ENCODE data around the gene BARD1. TPM values are rescaled to one million over a fixed set of nuclear protein-coding genes. Genes with fewer than 3 reads are reported as not detected.
"Not testable (repeated sequence)": the region's sequence is repeated elsewhere in the genome, so short reads cannot be mapped to it uniquely, and the experiment has no call there.

BARD1 gene
- total RNA-seq, 1 donor from 2014 or later: 20.4 TPM

DNA sequence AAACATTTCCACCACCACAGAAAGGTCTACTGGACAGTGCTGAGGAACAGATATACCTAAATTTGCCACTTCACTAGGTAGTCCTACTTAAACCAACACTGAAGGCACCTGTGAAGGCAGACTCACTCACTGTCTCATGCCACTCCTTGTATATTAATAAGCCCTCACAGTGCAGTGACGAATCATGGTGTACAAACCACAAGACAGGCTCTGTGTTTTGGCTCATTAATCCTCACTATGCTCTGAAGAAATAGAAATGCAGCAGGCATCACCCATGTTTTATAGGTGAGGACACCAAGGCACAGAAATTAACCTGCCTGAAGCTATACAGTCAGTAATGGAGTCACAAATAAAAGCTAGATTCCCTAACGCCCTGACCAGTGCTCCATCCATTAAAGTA is 44.3 kb downstream of the BARD1 start:
- no peak for DNase-seq

DNA sequence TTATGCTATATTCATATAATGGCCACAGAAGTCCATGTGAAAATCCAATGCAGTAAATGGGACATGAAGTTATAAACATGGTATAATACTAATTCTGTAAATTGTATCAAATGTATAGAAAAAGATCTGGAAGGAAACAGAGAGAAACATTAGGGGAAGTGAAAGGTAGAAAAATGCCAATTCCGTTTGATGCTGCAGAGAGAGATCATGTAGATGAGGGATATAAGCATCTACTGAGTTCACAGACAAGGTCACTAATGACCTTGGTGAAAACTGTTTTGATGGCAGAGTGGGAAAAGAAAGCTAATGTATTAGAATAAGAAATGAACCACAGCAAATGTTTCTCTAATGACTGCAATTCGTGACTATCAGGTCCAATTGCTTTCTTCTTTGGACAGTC is 56.0 kb downstream of the BARD1 start:
- no peak for DNase-seq

- DNase-seq: no peak
Measured at GRCh38 chr2:214750529-214750928, 59.0 kb downstream of the BARD1 start.

GRCh38 chr2:214747992-214748391 is 61.5 kb downstream of the BARD1 start:
- no peak for DNase-seq

- no peak for DNase-seq
Measured at GRCh38 chr2:214742119-214742518, 67.4 kb downstream of the BARD1 start.

DNA sequence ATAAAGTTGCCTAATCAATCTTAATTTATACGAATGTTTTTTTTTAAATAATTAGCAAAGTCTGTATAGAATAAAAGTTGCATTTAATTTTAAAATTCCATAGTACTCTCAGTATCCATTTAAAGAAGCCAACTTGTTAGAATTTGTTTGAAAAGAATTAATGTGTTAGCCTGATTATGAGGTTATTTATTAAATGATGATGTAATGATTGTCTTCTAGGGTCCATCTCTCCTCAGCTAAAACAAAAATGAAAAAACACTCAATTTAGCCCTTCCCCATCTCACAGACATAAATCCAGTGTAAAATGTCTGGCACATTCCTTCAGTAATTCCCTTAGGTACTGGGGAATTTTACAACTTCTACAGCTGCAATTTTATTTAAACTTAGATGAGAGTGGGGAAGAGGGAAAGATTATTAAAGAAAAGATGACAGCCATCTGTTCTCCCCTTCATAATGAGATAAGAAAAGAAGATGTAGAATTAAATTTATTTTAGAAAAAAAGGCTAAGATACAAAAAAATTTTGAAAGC is 68.6 kb downstream of the BARD1 start:
- DNase-seq: no peak

DNA sequence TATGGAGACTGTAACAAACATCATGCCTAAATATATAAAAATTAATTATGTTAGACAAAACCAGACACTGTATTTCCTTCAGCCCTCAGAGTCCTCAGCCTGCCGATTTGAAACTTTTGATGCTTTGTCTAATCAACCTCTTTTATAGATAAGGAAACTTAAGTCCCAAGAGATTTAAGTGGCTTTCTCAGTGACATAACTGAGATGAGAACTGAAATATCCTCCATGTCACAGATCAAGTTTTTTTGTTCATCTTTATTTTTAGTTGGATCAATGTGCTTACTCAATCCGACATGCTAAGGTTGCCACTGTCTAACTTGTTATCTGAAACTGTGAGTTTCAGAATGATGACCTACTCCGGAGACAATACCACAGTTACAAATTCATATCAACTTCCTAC is 72.3 kb downstream of the BARD1 start:
- DNase-seq: no peak

DNA sequence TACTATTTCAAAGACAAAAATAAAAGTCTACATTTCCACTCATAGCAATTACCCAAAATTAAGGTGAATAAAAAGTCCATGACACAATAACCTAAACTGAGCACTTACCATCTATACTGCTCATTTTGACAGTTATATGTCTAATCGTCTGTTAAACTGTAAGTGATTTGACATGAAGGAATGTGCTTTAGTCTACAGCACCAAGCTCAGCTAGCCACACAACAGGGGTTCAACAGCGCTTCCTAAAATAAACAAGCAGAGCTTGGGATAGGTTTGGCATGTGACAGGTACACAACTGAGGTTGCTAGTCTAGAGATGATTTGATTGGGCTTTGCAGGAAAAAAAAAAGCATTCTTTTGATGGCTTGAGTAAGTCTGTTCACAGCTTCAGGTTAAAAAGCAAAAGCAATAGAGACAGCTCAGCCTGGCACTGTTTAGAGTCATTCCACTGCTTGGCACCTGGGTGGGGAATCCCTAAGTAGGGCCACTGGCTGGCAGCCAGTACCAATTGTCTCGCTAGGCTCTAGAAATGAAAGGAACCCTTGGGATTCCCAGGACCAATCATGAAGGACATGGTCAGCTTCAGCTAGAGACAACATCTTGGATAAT is 78.6 kb downstream of the BARD1 start:
- no peak for DNase-seq

DNA sequence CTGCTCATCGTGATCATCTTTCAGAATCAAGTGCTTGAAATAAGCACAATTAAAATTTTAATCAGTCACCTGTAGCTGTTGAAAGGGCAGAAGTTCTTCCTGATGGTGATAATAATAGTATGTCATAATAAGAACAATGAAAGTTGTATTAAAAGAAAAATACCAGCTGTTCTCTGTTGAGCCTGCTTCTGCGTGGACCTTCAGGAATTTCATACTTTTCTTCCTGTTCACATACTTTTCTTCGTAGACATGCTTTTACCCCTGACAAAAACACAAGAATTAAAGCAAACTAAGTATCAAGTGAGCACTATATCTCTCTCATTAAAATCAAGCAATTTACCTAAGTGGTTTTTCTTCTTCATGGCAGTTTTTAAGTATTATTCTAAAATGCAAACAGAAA is 79.2 kb downstream of the BARD1 start:
- peak; percentile 7 for DNase-seq

- no peak for DNase-seq
Measured at GRCh38 chr2:214724741-214725140, 84.7 kb downstream of the BARD1 start.

- DNase-seq: not testable (repeated sequence)
Measured at GRCh38 chr2:214717837-214718236, 91.6 kb downstream of the BARD1 start.

GRCh38 chr2:214716811-214717560 is 92.5 kb downstream of the BARD1 start:
- DNase-seq: no peak

DNA sequence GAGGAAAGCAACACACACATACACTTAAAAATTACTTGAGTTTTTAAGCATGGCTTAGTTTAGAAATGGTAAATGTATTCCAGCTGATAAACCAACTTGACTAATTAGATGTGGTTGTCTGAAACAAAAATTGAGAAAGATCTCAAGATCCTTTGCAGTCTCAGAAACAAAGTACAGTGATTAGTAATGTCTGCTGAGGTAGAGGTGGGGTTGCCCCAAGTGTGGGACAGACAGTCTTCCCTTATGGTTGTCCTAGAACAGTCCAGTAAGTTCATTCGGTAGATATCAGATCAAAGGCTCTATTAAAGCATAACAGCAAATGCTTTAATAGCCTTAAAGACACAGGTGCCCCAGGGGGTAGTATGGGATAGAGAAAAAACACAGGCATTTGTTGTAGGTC is 94.5 kb downstream of the BARD1 start:
- no peak for DNase-seq

DNA sequence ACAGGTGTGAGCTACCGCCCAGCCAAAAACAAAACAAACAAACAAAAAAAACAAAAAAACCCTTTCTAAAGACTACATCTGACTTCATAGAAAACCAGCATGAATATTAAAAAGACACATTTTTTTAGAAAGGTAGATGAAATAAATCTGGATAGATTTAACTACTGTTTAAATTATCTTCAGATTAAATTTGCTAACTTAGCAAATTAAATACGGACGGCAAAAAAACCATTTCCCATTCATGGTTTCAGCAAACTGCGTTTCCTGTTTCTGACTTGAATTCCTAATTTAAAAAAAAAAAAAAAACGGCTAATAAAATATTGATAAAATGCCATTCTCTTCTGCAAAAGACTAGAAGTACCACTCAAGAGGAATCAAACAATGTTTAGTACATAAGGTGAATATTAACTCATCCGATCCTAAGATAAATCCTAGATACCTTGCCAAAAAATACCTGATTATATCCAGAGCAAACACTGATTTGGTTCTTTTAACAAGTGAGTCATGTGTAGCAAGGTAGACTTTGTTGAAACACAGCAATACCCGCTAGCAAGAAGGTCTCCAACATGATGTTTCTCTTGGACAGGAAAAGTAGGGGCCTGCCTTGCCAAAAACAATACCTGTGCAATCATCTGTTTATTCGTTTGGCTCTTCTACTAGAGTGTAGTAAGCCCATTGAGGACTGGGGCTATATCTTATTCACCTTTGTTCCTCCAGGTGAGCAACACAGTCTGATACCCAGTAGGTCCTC is 96.2 kb downstream of the BARD1 start:
- no peak for DNase-seq

DNA sequence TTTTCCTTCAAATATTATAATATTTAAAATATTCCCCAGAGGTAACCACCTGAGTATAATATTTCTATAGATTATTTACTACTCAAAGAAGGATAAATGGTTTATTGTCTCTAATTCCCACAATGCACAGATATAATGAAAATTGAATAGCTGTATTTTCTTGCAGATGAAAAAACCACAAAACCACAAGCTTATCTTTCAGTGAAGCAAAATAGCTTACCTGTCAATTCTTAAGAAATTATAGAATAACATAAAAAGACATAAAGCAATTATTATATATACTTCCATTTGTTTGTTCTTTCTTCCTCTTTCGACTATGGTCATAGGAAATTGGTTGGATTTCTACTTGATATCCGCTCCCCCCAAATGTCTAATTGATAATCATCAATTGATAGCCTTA is 98.8 kb downstream of the BARD1 start:
- no peak for DNase-seq

- DNase-seq: no peak
Measured at GRCh38 chr2:214706986-214707385, 102.5 kb downstream of the BARD1 start.

DNA sequence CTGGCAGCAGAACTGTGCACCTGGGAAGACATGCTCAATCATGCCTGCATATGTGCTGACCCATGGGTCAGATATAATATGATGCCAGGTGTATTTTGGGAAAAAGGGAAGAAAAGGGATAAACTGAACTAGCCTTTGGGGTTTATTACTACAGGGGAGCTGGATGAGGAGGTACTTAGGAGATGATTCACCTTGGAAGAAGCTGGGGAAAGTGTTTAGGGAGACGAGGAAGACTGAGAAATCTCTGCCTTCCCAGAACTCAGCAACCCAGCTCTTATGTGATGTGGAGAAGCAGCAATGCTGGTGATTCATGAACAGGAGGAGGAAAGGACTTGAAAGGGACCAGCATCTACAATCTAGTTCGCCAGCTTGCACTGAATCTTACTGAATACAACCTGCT is 110.2 kb downstream of the BARD1 start:
- no peak for DNase-seq

DNA sequence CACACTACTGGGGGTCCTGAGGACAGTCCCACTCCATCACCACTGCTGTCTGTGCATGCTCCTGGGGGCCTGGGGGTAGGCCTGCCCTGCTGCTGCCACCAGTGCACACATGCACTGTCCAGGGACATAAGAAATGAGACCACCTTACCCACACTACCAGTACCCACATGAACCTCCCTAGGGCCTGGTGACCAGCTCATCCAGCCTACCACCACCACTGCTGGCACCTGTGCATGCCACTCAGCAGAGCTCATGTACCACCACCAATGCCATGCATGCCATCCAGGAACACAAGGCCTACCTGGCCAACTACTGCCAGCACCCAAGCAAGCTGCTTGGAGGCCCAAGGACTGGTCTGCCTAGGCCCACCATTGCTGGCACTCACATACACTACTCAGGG is 112.8 kb downstream of the BARD1 start:
- DNase-seq: no peak

DNA sequence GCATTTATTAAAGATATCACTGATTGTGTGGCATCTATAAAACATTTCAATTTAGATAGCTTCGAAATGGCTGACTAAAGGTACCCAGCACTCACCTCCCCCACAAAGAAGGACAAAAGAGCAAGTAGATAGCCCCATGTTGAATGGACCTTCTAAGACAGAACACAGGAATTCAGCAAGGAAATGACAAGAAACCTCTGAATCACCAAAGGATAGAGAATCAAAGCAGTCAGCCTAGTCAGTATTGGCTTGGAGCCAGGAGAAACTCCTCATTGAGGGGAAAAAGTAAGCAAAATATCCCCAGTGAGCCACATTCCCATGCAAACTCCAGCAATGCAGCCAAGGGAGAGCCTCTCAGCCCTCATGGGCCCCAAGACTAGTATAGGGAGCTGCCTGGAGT is 113.7 kb downstream of the BARD1 start:
- peak; percentile 69 for DNase-seq

- DNase-seq: peak; percentile 1
Measured at GRCh38 chr2:214683557-214683956, 125.9 kb downstream of the BARD1 start.

GRCh38 chr2:214679736-214680135 is 129.7 kb downstream of the BARD1 start:
- DNase-seq: no peak

GRCh38 chr2:214676421-214677089 is 132.9 kb downstream of the BARD1 start:
- no peak for DNase-seq

Data from dermis blood vessel endothelial cell (primary cell).